GM21367 (cell line): ENCODE data around the gene G6PC3.

Experiments used
- ATAC-seq: cut with Tn5 transposase; IDR thresholded peaks from one replicate; pipeline ENCODE4 v1.9.1; 2021; ENCODE audit not compliant: unreplicated experiment

Gene G6PC3

GRCh38 chr17:44121997-44122815, 51.7 kb downstream of the G6PC3 start:
- ATAC-seq, result no peak

- peak; percentile 9 for ATAC-seq
These were observed 52.4 kb downstream of the G6PC3 start for GRCh38 chr17:44122816-44123355.

GRCh38 chr17:44123356-44124117, 53.0 kb downstream of the G6PC3 start, which contains the start of gene HDAC5:
HDAC5 (minus strand) TSS chr17:44123641; CDS start chr17:44117515, 6,126 bp downstream.
- peak; percentile 88 for ATAC-seq

GRCh38 chr17:44124118-44124438, 53.5 kb downstream of the G6PC3 start:
- no peak for ATAC-seq
